Natural killer cell (primary cell): Measurements from ENCODE around the gene MORN1. TPM values are rescaled to one million over a fixed set of nuclear protein-coding genes. Genes with fewer than 3 reads are reported as not detected.

Experiments
- ATAC-seq, 3 donors: fragments of 150-1000 bp in 2 of 3; fragments of 200-7000 bp in 1 of 3; cut with Tn5 transposase; 1 replicate in 1 of 3; 2 replicates in 2 of 3; pipeline ENCODE4 v1.10.0; 2021; ENCODE audit warnings: mild to moderate bottlenecking in 2 of 3, moderate library complexity in 2 of 3
- DNase-seq, 2 donors: peaks; one replicate each; pipeline versions ENCODE4 v3.0.0 to v3.0.0-alpha.2; 2013 to 2021; ENCODE audit warnings: mixed read lengths in 1 of 2
- H3K27ac ChIP-seq: one replicate; pipeline ENCODE4 v1.5.1; 2013; ENCODE audit warnings: mild to moderate bottlenecking, low read length
- H3K27me3 ChIP-seq: one replicate; pipeline ENCODE4 v1.6.1; 2013; ENCODE audit warnings: low read length; ENCODE audit not compliant: control insufficient read depth, insufficient read depth
- H3K36me3 ChIP-seq: one replicate; pipeline ENCODE4 v1.6.1; 2013; ENCODE audit warnings: low read length; ENCODE audit not compliant: control insufficient read depth, insufficient read depth
- H3K4me1 ChIP-seq: one replicate; pipeline ENCODE4 v1.6.1; 2013; ENCODE audit warnings: low read length; ENCODE audit not compliant: control insufficient read depth, insufficient read depth
- H3K4me3 ChIP-seq: one replicate; pipeline ENCODE4 v1.5.1; 2013; ENCODE audit warnings: low read length
- H3K9me3 ChIP-seq: one replicate; pipeline ENCODE4 v1.6.1; 2013; ENCODE audit warnings: low read length; ENCODE audit not compliant: control insufficient read depth, insufficient read depth
- H3K27ac Mint-ChIP-seq, 2 donors: one replicate each; pipeline ENCODE4 v1.8.0; 2022; ENCODE audit warnings: mild to moderate bottlenecking in 2 of 2, mixed read lengths in 2 of 2, moderate library complexity in 1 of 2
- H3K27me3 Mint-ChIP-seq, 2 donors: one replicate each; pipeline ENCODE4 v1.8.0; 2022; ENCODE audit warnings: low read depth in 2 of 2, mixed read lengths in 2 of 2
- H3K36me3 Mint-ChIP-seq: one replicate; pipeline ENCODE4 v1.8.0; 2022; ENCODE audit warnings: mixed read lengths
- H3K4me1 Mint-ChIP-seq, 2 donors: one replicate each; pipeline ENCODE4 v1.8.0; 2022; ENCODE audit warnings: mixed read lengths in 2 of 2
- H3K4me3 Mint-ChIP-seq: one replicate; pipeline ENCODE4 v1.8.0; 2022; ENCODE audit warnings: mild to moderate bottlenecking, moderate library complexity, mixed read lengths
- H3K9me3 Mint-ChIP-seq, 2 donors: one replicate each; pipeline ENCODE4 v1.8.0; 2022; ENCODE audit warnings: mixed read lengths in 2 of 2
- WGBS: methylation state at CpG from one replicate; pipeline ENCODE4 v1.1.7; 2013; ENCODE audit warnings: missing lambda C conversion rate; ENCODE audit not compliant: insufficient coverage; 5-methylcytosine and 5-hydroxymethylcytosine counted together
- intact Hi-C: fragments of 100-400 bp; cut with micrococcal nuclease; formaldehyde crosslinking; loops from one replicate; pipeline ENCODE4 v1.14.2; 2022
- total RNA-seq, 4 donors: library from RNA; stranded (reverse); fragments of 120-200 nt in 1 of 4; gene quantifications; one replicate each; pipeline versions ENCODE4 v1.2.3 to v1.2.4, GENCODE V29; 2013 to 2022
- TF ChIP-seq, protein P1 (sequence below): fragments of 200-600 bp; IDR thresholded peaks from one replicate; pipeline ENCODE4 v1.8.0; 2022; ENCODE audit warnings: antibody characterized with exemption

MORN1 gene
- total RNA-seq, 3 donors from 2014 or later (not counting 1 experiment from before 2014, with no cell fraction given), result 8.0 to 9.3 (median 8.8) TPM

DNA sequence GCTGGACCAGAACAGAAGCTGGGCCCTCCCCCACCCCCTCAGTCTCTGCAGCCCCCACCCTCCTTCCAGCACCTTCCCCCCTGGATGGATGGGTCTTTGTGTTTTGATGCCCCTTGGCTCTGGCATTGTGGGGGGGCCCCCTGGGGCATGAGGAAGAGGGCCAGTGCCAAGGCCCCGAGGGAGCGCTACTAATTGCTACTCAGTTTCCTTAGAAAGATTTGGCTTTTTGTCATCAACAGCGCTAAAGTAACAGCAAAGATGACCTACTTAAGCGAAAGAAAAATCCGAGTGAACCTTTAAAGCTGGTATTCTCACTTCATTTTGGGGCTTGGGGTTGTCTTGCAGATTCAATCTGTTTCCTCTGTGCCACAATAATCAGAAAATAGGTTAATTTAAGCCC lies 99.8 kb downstream of the MORN1 start:
- no peak overlapping the region for H3K4me3 ChIP-seq
- H3K4me1 Mint-ChIP-seq, result peaks cover 56 to 72% of the 10 kb centered on the region in 2 donors
- H3K9me3 Mint-ChIP-seq, result no peaks in the 10 kb centered on the region
- intact Hi-C loops, result loop anchor here (2.0 kb wide), 1 partner anchor 57 kb away; no protein-coding TSS in a partner anchor
- H3K9me3 ChIP-seq, result no peaks in the 10 kb centered on the region
- TF ChIP-seq, protein P1, sequence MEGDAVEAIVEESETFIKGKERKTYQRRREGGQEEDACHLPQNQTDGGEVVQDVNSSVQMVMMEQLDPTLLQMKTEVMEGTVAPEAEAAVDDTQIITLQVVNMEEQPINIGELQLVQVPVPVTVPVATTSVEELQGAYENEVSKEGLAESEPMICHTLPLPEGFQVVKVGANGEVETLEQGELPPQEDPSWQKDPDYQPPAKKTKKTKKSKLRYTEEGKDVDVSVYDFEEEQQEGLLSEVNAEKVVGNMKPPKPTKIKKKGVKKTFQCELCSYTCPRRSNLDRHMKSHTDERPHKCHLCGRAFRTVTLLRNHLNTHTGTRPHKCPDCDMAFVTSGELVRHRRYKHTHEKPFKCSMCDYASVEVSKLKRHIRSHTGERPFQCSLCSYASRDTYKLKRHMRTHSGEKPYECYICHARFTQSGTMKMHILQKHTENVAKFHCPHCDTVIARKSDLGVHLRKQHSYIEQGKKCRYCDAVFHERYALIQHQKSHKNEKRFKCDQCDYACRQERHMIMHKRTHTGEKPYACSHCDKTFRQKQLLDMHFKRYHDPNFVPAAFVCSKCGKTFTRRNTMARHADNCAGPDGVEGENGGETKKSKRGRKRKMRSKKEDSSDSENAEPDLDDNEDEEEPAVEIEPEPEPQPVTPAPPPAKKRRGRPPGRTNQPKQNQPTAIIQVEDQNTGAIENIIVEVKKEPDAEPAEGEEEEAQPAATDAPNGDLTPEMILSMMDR, result no peak
- peak overlapping the region; percentile 92 for H3K4me3 Mint-ChIP-seq
- H3K27ac ChIP-seq, result peak overlapping the region; percentile 81
- H3K4me1 ChIP-seq, result peaks cover 72% of the 10 kb centered on the region
- DNase-seq (no peak), ATAC-seq (no peak)
- WGBS, result 37% methylated on average over 5 of the region's 5 CpGs
- no peaks in the 10 kb centered on the region for H3K27me3 Mint-ChIP-seq
- no peaks in the 10 kb centered on the region for H3K36me3 ChIP-seq
- H3K36me3 Mint-ChIP-seq, result no peaks in the 10 kb centered on the region
- H3K27me3 ChIP-seq, result no peaks in the 10 kb centered on the region
- peak overlapping the region; percentile 95 to 97 for H3K27ac Mint-ChIP-seq

DNA sequence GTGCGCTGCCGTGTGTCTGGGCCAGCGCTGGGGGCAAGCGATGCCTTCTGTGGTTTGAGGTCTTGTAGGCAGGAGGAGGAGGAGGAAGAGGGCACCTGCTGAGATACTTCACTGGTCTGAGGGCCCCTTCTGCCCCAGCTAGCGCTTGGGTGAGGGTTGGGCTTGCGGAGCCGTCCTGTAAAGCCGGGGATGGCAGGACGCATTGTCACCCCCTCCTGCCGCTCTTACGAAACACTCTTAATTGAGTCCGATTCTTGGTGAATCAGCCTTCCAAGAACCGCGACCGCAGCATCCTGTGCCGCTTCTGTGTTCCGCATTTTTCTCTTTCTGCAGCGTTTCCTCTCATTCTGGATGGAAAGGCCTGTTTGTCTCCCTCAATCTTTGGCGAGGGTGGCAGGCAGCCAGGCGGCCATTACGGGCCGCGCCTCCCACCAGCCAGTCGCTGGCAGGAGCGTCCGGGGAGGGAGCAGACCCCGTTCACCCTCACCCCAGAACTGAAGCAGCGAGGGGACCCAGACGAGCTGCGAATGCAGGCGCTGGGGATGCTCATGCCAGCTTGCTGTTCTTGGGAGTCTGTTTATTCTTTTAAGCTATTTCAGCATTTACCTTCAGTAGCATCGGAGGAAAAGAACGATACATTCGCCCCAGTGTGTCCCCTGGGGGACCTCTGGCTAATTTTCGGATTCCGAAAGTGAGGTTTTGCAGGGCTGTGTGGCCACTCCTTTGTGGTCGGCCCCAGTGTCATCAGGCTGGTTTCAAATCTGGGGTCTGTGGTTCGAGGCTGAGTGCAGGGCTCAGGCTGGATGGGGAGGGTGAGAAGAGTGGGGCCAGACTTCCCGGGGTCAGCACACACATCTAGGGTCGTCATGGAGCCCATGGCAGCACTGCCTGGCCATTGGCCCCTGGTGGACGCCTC lies 100.5 kb downstream of the MORN1 start:
- peak overlapping the region; percentile 92 for H3K4me3 Mint-ChIP-seq
- Histone ChIP-seq H3K4me1 (peaks cover 72% of the 10 kb centered on the region), H3K36me3 (no peaks in the 10 kb centered on the region), H3K4me3 (peak overlapping the region; percentile 27), H3K27me3 (no peaks in the 10 kb centered on the region), H3K27ac (peak overlapping the region; percentile 81), H3K9me3 (no peaks in the 10 kb centered on the region)
- no peaks in the 10 kb centered on the region for H3K27me3 Mint-ChIP-seq
- TF ChIP-seq, protein P1, result no peak
- intact Hi-C loops, result loop anchor here (1.0 to 2.0 kb wide), 3 partner anchors 10 to 56 kb away; no protein-coding TSS in a partner anchor
- peak overlapping the region; percentile 95 to 97 for H3K27ac Mint-ChIP-seq
- 2% methylated on average over 41 of the region's 41 CpGs for WGBS
- DNase-seq (peak; percentile 69 to 89), ATAC-seq (peak; percentile 77 to 88 (median 79))
- no peaks in the 10 kb centered on the region for H3K9me3 Mint-ChIP-seq
- H3K36me3 Mint-ChIP-seq, result no peaks in the 10 kb centered on the region
- H3K4me1 Mint-ChIP-seq, result peaks cover 54 to 70% of the 10 kb centered on the region in 2 donors

DNA sequence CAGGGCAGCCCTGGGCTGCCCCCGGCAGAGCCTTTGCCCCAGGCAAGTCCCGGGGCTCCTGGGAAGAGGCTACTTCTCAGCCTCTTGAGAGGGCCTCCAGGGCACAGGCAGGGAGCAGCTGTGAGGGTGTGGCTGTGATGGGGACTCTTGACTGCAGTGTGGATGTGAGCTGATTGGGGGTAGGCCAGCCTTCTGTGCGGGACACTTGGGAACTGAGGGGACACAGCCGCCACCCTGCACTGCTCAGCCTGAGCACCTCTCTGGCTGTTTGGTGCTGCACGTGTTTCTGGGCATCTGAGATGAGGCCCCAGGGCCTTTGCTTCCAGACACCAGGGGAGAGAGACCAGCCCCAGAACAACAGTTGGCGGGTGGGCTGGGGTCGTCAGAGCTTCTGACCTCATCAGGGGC lies 101.2 kb downstream of the MORN1 start:
- H3K9me3 Mint-ChIP-seq, result no peaks in the 10 kb centered on the region
- H3K36me3 ChIP-seq, result no peaks in the 10 kb centered on the region
- H3K36me3 Mint-ChIP-seq, result no peaks in the 10 kb centered on the region
- H3K27me3 ChIP-seq, result no peaks in the 10 kb centered on the region
- H3K4me1 Mint-ChIP-seq, result peaks cover 54 to 70% of the 10 kb centered on the region in 2 donors
- no peaks in the 10 kb centered on the region for H3K9me3 ChIP-seq
- intact Hi-C loops, result loop anchor here (1.0 to 2.0 kb wide), 3 partner anchors 11 to 55 kb away; no protein-coding TSS in a partner anchor
- DNase-seq (no peak), ATAC-seq (peak in 1 of 3 donors; percentile 39)
- WGBS, result 19% methylated on average over 7 of the region's 7 CpGs
- TF ChIP-seq, protein P1, result no peak
- H3K27ac Mint-ChIP-seq, result peak overlapping the region; percentile 95 to 97
- peak overlapping the region; percentile 92 for H3K4me3 Mint-ChIP-seq
- peak overlapping the region; percentile 27 for H3K4me3 ChIP-seq
- peak overlapping the region; percentile 81 for H3K27ac ChIP-seq
- H3K4me1 ChIP-seq, result peaks cover 72% of the 10 kb centered on the region
- no peaks in the 10 kb centered on the region for H3K27me3 Mint-ChIP-seq
